Measurements from ENCODE around the gene RGS8. TPM values are rescaled to one million over a fixed set of nuclear protein-coding genes. Genes with fewer than 3 reads are reported as not detected.

Gene RGS8
- total and polyA plus RNA-seq, 10 of the 15 experiments (the other 5 are each of a cell fraction or from before 2014, with no cell fraction given), result 0.03 to 0.62 (median 0.33) TPM

- Histone ChIP-seq H3K27ac (ENCODE audit: control insufficient read depth, insufficient read depth) (no peak overlapping the region), H3K4me1 (ENCODE audit: control insufficient read depth, insufficient read depth, low read length) (peaks cover 3% of the 10 kb centered on the region), H3K27me3 (replicated peaks in 1 of 2; ENCODE audit: control insufficient read depth in 2 of 2, insufficient read depth in 2 of 2, low read length in 1 of 2) (no peaks in the 10 kb centered on the region), H3K36me3 (ENCODE audit: control insufficient read depth in 2 of 2, insufficient read depth in 2 of 2, low read length in 1 of 2) (no peaks in the 10 kb centered on the region), H4K20me1 (ENCODE audit: control insufficient read depth, insufficient read depth) (no peaks in the 10 kb centered on the region), H3K79me2 (ENCODE audit: control insufficient read depth, insufficient read depth, low read length) (no peaks in the 10 kb centered on the region), H3K4me3 (no peak overlapping the region), H3K9me3 (replicated peaks; ENCODE audit: control insufficient read depth, insufficient read depth, low read length) (no peaks in the 10 kb centered on the region), H3K9ac (ENCODE audit: control insufficient read depth, insufficient read depth, low read length) (no peak overlapping the region), H2AFZ (ENCODE audit: control insufficient read depth, low read depth, low read length) (no peak overlapping the region), H3K4me2 (ENCODE audit: control insufficient read depth, insufficient read depth) (no peak overlapping the region)
- BruUV-seq (replicated peaks), result no TSS peak
- no peak for ATAC-seq
- in situ Hi-C loops (cut with MboI) (no loop called here), intact Hi-C loops (cut with micrococcal nuclease; ENCODE audit: unreplicated experiment) (no loop called here)
- ChIA-PET SMC1A (ENCODE audit: uncharacterized antibody, unreplicated experiment) (interaction anchor here (0.7 to 0.8 kb wide), 4 partner anchors 21 to 118 kb away, joined by 3 read pairs; no protein-coding TSS in a partner anchor), CTCF (interaction anchor here (1.3 to 1.5 kb wide), 2 partner anchors 61 to 123 kb away, joined by 3 to 4 read pairs; no protein-coding TSS in a partner anchor), RAD21 (ENCODE audit: unreplicated experiment) (interaction anchor here (0.9 to 1.3 kb wide), 2 partner anchors 79 to 118 kb away, joined by 3 to 4 read pairs; no protein-coding TSS in a partner anchor), POLR2A (interaction anchor here (0.7 to 1.0 kb wide), 3 partner anchors 11 to 93 kb away, joined by 3 read pairs; no protein-coding TSS in a partner anchor)
- 0% methylated on average over 1 of the region's 1 CpG for WGBS (ENCODE audit: insufficient coverage, insufficient replicate concordance, low lambda C conversion rate, missing lambda C conversion rate)
- DNase-seq (ENCODE audit: low read depth, low spot score), result no peak
- no peak for FAIRE-seq
- TF ChIP-seq MEF2B (IDR thresholded peaks at IDR 0.05; ENCODE audit: partially characterized antibody, poor library complexity, severe bottlenecking) (no peak), NFYA (IDR thresholded peaks at IDR 0.05; ENCODE audit: borderline replicate concordance, low read depth, low read length) (no peak), NBN (IDR thresholded peaks at IDR 0.05) (no peak), IRF3 (IDR thresholded peaks at IDR 0.05) (no peak), ZNF687 (IDR thresholded peaks at IDR 0.05) (no peak), IKZF1 (conservative IDR thresholded peaks at IDR 0.05) (no peak)
Measured at GRCh38 chr1:182721525-182721924, 37.1 kb upstream of the RGS8 start.

All from GM12878 (cell line).